GM12873 (cell line): ENCODE data around the gene FBXL15.

Source experiments
- TF ChIP-seq, protein P1 (sequence below): IDR thresholded peaks from 2 replicates; pipeline ENCODE4 v1.5.1; 2012; ENCODE audit warnings: low read depth, mild to moderate bottlenecking, moderate library complexity, low read length, control low read depth; ENCODE audit not compliant: insufficient read depth; ENCODE audit errors: missing control alignments

FBXL15 gene

DNA sequence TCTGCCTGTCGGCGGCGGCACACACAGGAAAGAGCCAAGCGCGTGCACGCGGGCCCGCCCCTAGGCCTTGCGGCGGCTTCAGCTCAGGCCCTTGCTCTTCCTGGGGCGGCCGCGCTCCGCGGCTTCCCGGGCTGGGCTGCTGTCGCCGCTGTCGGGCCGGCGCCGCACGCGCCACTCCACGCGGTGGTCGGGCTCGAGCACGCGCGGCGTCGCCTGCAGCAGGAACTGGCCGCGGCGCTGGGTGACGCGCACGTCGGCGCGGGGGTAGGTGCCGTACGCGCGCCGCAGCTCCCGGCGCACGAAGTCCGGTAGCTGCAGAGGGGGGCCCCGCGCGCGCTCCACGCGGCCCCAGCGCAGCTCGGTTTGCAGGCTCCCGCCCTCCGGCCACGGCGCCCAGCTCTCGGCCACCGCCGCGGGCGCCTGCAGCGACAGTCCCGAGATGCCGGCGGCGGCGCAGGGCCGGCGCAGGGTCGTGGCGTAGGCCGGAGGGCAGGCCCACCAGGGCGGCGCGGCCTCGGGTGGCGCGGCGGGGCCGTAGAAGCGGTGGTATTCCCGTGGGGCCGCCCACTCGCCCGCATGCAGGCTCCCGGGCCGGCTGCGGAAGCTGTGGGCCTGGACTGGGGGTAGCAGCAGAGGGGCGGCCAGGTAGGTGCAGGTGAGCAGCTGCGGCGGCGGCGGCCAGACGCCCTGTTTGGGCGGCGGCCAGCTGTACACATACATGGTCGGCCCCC is 29.9 kb downstream of the FBXL15 start:
- TF ChIP-seq, protein P1, sequence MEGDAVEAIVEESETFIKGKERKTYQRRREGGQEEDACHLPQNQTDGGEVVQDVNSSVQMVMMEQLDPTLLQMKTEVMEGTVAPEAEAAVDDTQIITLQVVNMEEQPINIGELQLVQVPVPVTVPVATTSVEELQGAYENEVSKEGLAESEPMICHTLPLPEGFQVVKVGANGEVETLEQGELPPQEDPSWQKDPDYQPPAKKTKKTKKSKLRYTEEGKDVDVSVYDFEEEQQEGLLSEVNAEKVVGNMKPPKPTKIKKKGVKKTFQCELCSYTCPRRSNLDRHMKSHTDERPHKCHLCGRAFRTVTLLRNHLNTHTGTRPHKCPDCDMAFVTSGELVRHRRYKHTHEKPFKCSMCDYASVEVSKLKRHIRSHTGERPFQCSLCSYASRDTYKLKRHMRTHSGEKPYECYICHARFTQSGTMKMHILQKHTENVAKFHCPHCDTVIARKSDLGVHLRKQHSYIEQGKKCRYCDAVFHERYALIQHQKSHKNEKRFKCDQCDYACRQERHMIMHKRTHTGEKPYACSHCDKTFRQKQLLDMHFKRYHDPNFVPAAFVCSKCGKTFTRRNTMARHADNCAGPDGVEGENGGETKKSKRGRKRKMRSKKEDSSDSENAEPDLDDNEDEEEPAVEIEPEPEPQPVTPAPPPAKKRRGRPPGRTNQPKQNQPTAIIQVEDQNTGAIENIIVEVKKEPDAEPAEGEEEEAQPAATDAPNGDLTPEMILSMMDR: no peak

DNA sequence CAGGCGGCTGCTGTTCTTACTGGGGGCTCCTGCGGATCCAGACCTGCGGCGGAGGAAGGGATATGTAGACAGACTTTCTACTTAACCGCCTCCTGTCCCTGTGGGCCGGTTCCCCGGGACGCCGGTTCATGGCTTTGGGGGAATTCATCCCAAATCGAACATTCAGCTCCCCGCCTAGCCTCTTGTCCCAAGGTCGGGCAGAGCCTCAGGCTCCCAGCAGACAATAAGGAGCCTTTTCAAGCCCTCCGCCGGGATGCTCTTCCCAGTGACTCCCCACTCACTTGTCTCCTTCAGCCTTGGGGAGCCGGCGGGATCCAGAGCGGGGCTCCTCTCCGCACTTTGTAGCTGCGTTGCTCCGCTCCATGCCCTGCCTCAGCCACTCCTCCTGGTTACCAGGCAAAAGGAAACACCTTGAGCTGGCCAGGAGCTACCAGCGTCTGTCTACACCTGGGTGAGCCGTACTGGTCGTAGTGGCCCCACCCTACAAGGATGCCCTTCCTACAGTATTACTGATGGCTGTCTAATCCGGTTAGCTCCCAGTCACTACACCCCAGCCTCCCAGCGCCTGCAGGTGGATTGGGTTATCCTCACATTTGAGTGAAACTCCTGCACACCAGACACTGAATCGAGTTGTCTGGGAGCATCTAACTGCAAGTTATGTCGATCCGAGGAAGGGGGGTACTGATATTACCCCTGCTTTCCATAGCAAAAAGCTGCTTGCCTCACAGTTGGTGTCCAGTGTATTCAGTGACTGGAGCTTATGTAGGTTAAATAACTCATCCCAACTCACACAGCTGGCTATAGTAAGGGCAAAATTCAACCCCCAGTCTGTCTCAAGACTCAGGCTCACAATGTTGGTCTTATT is 30.7 kb downstream of the FBXL15 start, which contains the start of gene C10orf95:
Gene C10orf95, minus strand, starts transcription at position 439 of the 865 bp plus-strand sequence. CDS start 450 bp downstream, outside the sequence.
- TF ChIP-seq, protein P1: no peak

DNA sequence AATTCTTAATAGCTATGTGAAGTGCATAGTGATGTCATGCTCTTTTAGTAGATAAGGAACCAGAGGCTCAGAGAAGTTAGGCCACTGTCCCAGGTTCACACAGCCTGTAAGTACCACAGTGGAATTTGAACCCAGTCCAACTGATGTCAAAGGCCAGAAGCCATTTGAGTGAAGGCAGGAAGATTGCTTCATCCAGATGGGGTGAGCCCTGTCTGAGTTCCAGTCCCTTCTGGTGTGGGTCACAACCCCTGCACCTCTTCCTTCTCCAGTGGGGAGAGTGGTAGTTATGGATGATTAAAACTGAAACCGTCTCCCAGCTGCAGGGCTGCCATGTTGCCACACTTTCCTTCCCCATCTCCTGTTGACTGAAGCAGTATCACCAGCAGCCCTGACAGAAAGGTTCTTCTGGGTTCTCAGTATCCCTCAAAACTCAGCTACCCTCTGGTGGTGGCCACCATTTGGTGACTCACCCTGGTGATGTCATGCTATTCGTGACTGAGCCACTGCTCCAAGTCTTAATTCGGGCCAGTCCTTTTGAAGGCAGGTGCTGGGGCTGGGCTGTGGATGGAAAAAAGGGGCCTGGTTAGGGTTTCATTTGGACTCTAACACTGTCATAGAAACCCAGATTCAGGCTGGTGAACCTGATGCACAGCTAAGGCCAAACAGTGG is 32.2 kb downstream of the FBXL15 start:
- TF ChIP-seq, protein P1: no peak

DNA sequence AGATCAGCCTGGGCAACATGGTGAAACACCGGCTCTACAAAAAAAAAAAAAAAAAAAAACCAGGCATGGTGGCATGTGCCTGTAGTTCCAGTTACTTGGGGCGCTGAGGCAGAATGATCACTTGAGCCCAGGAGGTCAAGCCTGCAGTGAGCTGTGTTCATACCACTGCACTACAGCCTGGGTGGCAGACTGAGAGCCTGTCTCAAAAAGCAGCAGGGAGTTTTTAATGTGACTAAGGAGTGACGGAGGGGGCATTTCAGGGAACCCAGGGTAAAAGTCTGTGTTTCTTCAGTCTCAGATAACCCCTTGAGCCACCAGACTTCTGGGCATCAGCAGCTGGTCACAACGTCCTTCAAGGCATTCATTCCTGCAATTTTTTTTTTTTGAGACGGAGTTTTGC is 32.9 kb downstream of the FBXL15 start:
- TF ChIP-seq, protein P1: no peak

DNA sequence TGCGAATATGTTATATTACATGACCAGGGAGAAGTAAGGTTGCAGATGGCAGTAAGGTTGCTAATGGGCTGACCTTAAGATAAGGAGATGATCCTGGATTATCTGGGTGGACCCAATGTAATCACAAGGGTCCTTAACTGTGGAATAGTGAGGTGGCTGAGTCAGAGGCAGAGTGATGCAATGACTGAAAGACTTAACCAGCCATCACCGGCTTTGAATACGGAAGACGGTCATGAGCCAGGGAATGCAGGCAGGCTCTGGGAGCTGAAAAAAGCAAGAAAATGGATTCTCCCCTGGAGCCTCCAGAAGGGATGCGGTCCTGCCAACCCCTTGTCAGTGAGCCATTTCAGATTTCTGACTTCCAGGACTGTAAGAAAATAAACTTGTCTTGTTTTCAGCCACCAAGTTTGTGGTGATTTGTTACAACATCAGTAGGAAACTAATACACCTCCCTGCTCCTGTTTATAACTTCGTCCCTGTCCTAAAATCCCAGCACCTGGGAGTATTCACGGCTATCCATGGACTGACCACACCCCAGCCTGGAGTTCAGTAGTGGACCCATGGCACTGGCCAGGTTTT is 35.3 kb downstream of the FBXL15 start:
- TF ChIP-seq, protein P1: no peak

DNA sequence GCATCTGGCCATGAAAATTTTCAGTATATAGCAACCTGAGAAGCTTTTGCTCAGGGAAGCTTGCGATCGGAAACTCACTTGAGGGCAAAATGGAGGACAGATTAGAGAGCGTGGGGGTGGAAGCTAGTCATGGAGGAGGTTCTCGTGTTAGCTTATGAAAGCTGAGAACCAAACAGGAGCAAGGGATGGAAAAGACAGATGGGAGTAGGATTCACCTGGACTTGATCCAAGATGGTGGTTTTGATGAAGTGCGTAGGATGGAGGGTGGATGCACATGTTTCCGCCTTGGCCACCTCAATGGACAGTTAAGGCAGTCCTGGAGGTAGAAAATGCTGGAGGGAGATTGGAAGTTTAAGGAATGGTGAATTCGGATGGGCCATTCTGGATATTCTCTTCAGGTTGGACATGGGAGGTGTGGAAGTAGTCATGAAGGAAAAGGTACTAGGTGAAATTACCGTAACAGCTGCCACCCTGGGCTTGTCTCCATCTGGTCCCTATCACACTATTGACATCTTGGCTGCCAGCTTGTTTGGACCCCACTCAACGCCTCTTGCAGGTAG is 37.0 kb downstream of the FBXL15 start:
- TF ChIP-seq, protein P1: no peak
